Keratinocyte (primary cell): ENCODE results near the gene PLD4.

Experiments
- CTCF ChIP-seq, 3 experiments: IDR thresholded peaks in 1 of 3; conservative IDR thresholded peaks in 1 of 3; optimal IDR thresholded peaks in 1 of 3; 2 replicates in 2 of 3; 3 replicates in 1 of 3; pipeline versions ENCODE3 to v1.5.1; 2011; ENCODE audit warnings: low read length in 3 of 3, mild to moderate bottlenecking in 3 of 3, moderate library complexity in 2 of 3, control low read depth in 1 of 3, inconsistent platforms in 1 of 3; ENCODE audit not compliant: insufficient read depth in 2 of 3; ENCODE audit errors: extremely low read depth in 1 of 3
- EZH2 ChIP-seq: IDR thresholded peaks from one replicate; pipeline ENCODE4 v1.6.1; 2012; ENCODE audit warnings: inconsistent platforms, mild to moderate bottlenecking, low read length, moderate library complexity

GRCh38 chr14:104887623-104888488 lies 36.8 kb upstream of the PLD4 start:
- TF ChIP-seq EZH2 = no peak
- no peak for TF ChIP-seq CTCF (optimal IDR thresholded peaks at IDR 0.05 in 1 of 3, IDR thresholded peaks at IDR 0.05 in 1 of 3, conservative IDR thresholded peaks at IDR 0.05 in 1 of 3; ENCODE audit: extremely low read depth in 1 of 3, insufficient read depth in 2 of 3, low read length in 3 of 3)
